HG02571 (cell line): Measurements from ENCODE around the gene TXNDC5.
A peak's percentile ranks its signal among the peaks of the same experiment; 100 is the strongest.
"Not testable (repeated sequence)": the region's sequence is repeated elsewhere in the genome, so short reads cannot be mapped to it uniquely, and the experiment has no call there.

ENCODE experiments used
- ATAC-seq: cut with Tn5 transposase; IDR thresholded peaks from one replicate; pipeline ENCODE4 v1.9.1; 2021; ENCODE audit warnings: mild to moderate bottlenecking, moderate library complexity; ENCODE audit not compliant: unreplicated experiment

Gene TXNDC5

DNA sequence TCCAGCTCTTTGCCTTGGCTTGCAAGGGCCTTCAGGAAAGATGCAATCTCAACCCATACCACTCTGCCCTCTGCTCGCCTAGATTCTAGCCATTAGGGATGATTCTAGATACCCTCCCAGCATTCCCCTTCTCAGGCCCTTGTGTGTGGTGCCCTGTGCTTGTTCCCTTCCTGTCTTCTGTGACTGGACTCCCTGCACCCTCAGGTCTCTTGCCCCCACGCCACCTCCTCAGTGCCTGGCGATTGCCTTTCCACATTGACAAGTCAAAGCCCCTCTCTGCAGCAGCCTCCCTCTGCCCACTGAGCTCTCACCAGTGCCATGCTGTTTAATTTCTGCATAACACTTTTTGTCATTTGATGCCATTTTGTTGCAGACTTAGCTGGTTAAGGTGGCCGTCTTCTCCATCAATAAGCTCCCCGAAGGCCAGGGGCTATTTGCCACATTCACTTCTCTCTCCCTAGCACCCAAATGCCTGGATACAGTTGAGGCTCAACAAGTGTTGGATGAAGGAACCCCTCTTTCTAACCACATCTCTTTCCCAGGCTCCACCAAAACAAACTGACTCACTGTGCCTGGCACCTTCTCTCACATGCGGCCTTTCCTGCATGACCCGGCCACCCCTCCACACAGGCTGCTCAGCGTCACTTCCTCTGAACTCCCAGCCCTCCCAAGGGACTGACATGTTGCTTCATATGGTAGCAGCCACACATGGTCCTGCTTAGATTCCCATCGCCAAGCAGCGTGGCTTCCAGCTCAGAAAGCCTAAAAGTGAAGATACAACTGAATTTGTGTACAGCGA, 4.6 kb upstream of the TXNDC5 start:
- ATAC-seq, result no peak

DNA sequence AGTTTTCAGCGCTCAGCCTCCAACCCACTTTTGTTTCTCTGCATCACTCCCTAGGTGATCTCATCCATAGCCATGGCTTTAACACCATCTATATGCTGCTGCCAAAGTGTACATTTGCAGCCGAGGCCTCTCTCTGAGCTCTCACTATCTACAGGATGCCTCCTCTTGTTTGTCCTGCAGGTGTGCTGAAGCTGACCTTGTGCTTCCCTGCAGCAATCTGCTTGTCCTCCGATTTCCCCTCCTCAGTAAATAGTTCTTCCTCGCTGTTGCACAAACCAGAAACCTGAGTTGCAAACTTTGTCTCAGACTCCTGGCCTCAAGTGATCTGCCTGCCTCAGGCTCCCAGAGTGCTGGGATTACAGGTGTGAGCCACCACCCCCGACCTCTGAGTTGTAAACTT, 3.7 kb upstream of the TXNDC5 start:
- no peak for ATAC-seq

DNA sequence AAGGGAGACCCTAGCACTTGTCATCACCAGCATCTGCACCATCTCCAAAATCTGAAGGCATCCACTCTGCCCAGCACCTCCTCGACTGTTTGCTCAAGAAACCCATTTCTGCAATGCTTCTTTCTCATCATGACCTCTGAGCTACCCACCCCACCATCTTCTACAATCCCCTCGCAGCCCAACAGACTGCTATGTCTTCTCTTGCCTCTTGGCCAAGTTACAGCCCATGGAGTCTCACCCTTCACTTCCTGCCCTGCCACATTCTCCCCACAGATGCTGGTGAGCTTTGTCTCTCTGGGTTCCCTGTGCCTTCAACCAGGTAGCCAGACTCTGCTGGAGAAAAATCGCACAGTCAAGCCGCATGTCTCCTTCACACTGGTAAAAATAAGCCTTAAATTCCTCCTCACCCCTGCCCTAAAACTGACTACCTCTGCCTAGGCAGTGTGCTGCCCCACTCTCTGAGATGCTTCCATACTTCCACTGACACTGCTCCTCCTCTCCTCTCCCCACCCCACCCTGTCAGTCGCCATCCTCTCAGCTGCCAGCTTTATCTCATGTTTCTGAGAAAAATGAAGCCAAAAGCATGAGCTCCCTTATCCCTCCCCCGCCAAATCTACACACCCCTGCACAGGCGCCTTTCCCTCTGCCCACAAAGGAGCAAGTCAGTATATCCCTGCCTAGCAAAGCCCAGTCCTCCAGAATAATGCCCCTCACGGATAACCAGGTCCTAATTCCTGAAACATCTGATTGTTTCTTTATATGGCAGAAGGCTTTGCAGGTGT, 2.3 kb upstream of the TXNDC5 start:
- no peak for ATAC-seq

DNA sequence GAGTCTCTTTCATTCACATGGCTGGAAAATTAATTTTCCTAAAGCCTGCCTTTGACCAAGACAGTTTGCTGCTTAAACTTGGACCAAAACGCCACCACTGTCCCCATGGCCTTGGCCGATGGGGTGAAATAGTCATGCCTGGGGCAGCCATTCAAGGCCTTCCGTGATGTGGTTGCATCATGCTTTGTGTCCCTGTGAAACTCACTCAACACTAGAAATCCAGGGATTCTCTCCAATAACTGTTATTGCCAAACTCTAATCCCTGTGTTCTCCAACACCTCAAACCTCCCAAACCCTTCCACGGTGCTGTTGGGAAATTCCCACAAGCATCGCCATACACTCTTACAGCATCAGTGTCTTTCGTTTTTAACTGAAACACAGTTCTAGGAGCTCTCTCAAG, 1.4 kb upstream of the TXNDC5 start:
- ATAC-seq, result no peak

DNA sequence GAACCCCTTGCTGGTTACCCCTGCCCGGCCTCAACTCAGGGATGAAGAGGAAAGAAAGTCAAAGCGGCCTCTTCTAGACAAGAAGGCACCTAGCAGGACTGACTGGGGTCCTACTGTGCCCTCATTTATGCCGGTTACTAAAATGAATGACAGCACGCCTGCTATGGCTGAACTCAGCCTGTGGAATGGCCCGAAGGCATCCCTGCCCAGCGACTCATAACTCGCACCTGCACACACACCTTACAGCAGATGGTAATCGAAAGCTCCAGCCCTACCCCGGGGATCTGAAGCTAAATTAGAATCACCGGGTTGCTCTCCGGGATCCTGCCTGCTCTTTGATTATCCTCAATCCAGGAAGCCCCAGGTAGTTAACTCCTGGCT, 747 bp upstream of the TXNDC5 start:
- no peak for ATAC-seq

DNA sequence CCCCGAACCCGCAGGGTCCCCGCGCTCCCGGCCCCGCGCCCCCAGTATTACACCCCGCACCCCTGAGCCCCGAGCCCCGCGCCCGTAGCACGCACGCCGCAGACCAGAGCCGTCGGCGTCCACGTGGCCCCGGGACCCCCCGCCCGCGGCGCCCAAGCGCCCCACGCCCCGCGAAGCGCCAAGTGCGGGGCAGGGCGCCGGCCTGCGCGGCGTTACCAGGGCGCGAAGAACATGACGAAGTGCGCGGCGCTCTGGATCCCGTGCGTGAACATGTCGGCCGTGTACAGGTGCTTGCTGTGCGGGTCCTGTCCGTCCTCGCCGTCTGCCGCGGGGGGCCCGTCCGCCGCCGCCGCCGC, 312 bp downstream of the TXNDC5 start:
- no peak for ATAC-seq

DNA sequence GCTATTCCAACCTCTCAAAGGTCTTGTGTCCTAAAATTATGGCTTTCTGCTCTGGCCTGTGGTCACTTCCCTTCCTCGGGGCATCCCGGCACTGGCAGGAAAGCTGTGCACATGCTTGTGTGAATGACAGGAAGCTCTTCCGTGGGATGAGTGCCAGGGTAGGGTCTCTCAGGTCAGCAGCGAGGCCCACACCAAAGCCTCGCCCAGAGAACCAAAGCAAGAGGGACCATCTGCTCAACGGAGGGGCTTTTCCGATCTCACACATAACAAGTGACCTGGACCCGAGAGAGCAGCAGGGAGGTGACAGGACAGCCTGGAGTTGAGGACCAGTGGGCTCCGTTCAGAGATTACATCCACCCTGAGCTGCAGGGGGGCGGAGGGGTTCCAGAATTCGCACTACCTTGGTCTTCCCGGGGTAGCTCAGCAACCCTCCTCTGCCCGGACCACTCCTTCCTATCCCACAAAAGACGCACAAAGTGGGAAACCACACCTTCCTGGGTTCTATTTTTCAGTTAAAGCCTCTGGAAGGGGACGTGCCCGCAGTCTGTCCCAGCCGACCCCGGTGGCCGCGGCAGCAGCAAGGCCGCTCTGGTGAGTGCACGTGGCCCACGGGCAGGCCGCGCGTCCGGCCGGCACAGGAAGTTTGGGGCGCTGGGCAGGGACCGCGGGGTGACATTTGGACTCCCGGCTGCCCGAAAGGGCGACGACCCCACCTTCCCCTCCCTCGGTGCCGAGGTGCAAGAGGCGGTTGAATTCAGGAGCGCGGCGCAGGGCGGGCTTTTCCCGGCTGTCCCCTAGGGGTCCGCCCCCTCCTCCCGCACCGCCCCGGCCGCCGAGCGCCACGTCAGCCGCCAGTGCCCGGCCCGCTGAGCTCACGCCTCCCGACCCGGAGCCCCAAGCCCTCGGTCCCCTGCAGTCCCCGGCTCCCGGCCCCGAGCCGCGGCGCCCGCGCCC, 988 bp downstream of the TXNDC5 start:
- ATAC-seq, result peak; percentile 37

DNA sequence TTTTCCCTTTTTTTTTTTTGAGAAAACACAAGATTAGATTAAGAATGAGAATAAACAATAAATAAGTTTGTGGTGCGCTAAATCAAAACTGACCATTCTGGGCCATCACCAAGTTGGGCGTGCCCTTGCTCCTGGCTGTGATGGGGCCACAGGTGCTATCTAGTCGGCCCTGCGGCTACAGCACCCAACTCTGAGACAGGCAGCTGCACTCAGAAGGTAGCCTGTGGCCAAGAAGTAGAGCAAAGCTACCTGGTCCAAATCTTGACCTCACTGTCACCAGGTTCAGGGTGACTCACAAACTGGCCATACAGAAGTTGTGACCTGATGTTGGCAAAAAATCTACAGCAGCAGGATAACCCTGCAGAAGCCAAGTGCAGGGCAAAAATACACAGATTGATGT, 3.4 kb downstream of the TXNDC5 start:
- ATAC-seq, result no peak

DNA sequence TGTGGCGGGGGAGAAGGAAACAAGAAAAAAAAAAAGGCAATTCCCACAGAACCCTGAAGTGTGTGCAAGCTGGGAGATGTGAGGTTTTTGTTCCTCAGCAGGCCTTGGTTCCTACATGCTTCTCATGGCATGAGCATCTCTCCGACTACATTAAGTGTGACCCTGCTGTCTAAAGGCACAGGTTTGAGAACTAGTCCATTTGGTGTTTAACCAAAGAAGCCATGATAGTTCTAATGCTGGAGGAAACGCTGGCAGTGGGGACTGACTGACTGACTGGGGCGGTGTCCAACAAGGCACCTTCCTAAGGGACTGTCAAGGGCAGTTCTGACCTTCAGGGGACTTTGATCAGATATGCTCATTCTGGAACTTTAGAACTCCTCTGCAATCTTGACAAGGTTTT, 3.8 kb downstream of the TXNDC5 start:
- no peak for ATAC-seq

DNA sequence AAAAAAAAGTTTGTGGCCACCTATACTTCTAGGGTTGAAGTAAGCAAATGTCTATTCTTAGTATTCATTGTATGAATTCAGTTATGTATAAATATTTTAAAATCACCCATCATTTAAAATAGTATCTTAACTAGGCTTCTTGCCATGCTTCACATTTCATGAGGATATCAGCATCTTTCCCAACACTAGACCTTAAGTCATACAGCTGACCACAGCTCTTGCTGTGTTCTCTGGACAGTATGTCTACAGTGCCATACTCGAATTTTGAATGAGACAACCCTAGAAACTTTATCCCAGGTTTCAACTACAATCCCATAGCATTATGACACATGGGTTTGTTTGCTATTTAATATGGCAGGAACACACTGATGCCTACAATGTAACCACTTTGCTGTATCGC, 5.2 kb downstream of the TXNDC5 start:
- no peak for ATAC-seq

DNA sequence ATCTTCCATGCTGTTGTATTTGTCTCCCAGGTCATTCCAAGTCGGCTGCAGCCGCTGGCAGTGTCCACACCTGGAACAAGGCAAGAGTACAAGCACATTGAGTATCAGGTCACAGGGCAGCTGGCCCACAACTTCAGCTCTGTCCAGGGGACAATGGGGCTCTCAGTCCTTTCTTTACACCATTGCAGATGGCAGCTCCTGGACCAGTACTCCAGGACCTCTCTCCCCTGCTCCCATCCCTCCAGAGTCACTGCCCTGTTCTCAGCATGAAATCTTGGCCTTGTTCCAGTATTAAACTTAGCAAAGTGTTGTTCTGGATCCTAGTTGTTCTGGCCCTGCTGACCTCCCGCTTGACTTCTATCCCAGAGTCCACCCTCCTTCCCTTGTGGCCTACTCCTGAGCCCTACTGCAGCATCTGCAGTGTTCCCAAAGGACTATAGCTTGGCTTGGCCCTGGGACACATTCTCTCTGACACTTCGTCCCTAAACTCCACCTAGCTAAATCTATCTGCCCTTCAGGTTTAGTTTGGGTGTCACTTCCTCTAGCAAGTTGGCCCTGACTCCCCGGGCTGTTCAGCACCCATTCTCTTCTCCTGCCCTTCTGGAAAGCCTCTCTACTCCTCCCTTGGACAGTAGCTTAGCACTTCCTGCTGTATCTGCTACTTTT, 5.8 kb downstream of the TXNDC5 start:
- no peak for ATAC-seq

DNA sequence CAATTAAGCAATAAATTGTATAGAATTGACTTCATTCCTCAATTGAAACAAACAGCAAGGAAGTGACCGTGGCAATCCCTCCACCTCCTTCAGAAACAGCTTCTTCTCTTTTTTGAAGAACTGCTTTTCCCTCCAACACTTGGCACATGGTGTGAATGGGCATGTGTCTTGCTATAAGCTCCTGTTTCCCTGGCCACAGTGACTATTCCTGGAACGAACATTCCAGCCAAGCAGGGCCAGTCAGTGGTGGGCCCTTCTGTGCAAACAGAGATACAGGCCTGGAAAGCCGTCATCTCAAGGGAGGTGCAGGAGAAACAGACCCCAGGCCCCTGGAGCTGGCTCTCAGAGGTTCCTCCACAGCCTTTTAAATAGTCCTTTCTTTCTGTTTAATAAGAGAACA, 6.9 kb downstream of the TXNDC5 start:
- no peak for ATAC-seq

DNA sequence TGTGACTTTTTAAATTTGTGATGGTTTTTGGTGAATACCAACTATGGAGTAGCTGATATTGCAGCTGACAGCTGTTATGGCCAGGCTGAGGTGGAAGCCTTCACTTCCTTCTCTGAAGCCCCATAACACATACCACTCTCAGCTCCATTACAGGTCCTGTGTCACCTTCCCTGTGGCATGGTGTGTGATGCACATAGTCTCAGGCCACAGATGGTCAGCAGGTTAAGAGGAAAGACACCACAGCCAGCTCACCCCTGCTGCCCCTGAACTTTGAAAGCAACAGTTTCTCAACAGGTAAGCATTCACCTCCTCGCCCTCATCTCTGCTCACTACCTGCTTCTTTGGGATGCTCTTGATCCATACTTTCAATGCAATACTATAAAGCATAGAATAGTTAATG, 7.7 kb downstream of the TXNDC5 start:
- no peak for ATAC-seq

DNA sequence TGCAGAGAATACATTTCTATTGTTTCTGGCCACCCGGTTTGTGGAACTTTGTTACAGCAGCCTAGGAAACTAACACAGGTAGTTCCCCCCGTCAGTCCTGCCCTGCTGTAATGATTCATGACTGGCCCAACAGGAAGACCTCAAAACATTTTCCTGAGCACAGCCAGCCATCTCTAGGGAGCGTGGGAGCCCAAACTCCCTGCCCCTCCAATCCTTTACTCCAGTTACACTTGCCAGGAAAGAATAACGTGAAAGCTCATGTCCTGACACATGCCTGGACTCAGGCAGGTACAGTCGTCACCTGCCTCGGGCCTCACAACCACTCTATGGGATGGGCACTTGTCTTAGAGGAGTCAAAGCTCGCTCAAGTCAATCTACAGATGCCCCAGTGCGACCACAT, 8.4 kb downstream of the TXNDC5 start:
- no peak for ATAC-seq

DNA sequence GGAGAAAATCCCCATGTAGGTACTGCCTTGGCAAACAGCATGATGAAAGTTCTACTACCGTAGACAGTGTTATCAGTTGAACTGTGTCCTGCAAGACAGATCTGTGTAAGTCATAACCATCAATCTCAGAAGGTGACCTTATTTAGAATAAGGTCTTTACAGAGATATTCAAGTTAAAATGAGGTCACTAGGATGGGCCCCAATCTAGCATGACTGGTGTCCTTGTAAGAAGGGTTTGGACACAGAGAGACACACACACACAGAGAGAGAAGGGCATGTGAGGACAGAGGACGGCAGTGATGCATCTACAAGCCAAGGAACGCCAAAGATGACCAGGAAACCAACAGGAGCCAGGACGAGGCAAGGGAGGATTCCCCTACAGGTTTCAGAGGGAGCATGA, 8.8 kb downstream of the TXNDC5 start:
- ATAC-seq, result no peak

DNA sequence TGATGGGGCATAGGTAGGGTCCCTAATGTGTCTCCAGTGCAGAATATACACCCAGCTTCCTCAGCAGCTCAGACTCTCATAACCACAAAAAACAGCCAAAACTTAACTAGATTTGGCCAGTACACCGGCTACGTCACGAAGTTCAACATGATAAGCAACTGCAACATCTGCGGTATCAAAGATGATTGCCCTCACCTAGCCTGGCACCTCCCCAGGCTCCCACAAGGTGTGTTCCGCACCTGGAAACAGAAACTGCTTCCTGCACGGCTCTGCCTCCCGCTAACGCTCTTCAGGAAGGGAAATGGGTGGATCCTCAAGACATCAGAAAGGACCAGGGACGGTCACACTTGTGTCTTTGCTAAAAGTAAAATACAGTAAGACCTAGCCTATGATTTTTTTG, 9.5 kb downstream of the TXNDC5 start:
- no peak for ATAC-seq

DNA sequence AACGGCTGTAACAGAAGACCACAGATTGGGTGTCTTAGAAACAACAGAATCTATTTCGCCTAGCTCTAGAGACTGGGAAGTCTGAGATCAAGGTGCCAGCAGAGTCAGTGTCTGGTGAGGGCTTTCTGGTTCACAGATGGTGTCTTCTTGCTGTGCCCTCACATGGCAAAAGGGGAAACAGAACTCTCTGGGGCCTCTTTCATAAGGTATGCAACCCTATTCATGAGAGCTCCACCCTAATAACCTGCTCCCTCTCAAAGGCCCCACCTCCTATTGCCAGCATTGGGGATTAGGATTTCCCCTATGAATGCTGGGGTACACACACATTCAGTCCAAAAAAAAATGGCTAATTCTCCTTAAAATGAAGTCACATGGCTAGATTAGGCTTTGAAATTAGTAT, 10.0 kb downstream of the TXNDC5 start:
- no peak for ATAC-seq

DNA sequence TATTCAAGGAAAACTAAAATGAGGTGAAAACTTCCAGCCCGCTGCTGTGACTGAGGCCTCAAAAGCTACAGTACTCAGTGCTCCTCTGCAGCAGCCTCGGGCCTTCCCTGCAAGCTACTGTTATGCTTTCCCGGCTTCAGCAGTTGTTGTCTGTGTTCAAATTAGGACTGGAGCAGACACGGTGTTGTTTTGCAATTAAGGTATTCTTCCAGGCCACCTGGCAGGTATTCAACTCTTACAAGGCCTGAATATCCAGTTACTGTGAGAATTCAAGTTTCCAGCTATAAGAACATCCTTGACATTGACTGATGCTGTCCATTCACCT, 10.7 kb downstream of the TXNDC5 start:
- ATAC-seq, result no peak

DNA sequence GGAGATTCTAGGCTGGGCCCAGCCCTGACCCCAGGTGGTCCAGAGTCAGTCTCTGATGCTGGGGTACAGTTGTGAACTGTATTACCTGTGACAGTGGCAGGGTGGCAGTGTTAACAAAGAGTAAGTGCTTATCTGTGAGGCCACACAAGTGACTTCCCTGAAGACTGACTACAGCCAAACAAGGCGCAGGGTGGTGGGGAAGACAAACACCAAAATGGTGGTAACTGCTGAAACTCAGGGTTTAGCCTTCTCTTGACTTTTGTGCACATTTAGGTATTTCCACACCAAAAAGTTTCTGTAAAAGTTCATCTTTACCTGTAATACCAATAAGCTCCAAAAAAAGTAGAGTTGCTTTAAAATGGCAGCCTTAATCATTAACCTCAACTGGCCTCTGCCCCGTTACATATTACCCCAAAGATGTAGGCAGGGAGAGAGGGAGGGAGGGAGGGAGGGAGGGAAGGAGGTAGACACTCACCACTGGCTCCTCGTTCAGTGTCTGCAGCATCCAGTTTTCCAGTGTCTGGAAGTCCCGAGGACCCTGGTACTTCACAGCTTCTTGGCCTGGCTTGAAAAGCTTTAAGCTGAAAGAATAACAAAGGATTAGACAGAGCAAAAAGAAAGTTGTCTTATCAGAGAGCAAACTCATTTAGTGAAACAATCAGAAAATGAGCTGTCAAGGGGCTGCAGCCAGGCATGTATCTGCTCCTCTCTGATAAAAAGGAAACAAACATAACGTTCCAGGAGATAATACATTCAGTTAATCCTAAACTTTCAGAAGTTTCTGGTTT, 11.3 kb downstream of the TXNDC5 start:
- no peak for ATAC-seq

DNA sequence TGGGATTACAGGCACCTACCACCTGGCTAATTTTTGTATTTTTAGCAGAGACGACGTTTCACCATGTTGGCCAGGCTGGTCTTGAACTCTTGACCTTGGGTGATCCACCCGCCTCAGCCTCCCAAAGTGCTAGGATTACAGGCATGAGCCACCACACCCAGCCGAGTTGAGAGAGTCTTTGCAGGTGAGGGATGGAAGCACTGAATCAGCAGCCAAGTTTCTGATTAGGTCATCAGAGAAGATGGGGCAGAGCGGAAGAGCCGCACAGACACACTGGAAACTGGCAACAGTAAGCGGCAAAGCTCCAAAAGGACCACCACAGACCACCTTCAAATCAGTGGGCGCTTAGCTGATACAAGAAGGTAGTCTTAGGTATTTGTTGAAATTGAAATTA, 12.4 kb downstream of the TXNDC5 start:
- ATAC-seq, result not testable (repeated sequence)
